Suprapubic skin (tissue), 4 donors: ENCODE data around the gene TMSB15A. TPM values are rescaled to one million over a fixed set of nuclear protein-coding genes. Genes with fewer than 3 reads are reported as not detected.

Source experiments
- DNase-seq, 2 donors: peaks; one replicate each; pipeline ENCODE4 v3.0.0-alpha.2; 2019; ENCODE audit warnings: low spot score in 2 of 2
- H3K27ac ChIP-seq: fragments of 200-600 bp; sonication (generic); one replicate; pipeline ENCODE4 v1.5.1; 2019
- H3K27me3 ChIP-seq: fragments of 200-600 bp; sonication (generic); one replicate; pipeline ENCODE4 v1.5.1; 2019
- H3K36me3 ChIP-seq: fragments of 200-600 bp; sonication (generic); one replicate; pipeline ENCODE4 v1.5.1; 2019
- H3K4me1 ChIP-seq: fragments of 200-600 bp; sonication (generic); one replicate; pipeline ENCODE4 v1.5.1; 2019
- H3K4me3 ChIP-seq: fragments of 200-600 bp; sonication (generic); one replicate; pipeline ENCODE4 v1.5.1; 2019; ENCODE audit warnings: mild to moderate bottlenecking
- H3K9me3 ChIP-seq: fragments of 200-600 bp; sonication (generic); one replicate; pipeline ENCODE4 v1.5.1; 2019
- EP300 ChIP-seq: sonication (generic); formaldehyde crosslinking; IDR thresholded peaks from one replicate; pipeline ENCODE4 v1.6.1; 2017; ENCODE audit warnings: antibody characterized with exemption
- POLR2A ChIP-seq, 2 donors: fragments of 450-650 bp; IDR thresholded peaks; one replicate each; pipeline ENCODE4 v1.6.1; 2017; ENCODE audit warnings: antibody characterized with exemption in 2 of 2, mild to moderate bottlenecking in 2 of 2, moderate library complexity in 2 of 2
- POLR2AphosphoS5 ChIP-seq, 3 donors: sonication (generic); formaldehyde crosslinking; IDR thresholded peaks; one replicate each; pipeline ENCODE4 v1.6.1; 2017; ENCODE audit warnings: antibody characterized with exemption in 3 of 3
- WGBS: methylation state at CpG from one replicate; pipeline ENCODE4 v1.1.5; 2018; 5-methylcytosine and 5-hydroxymethylcytosine counted together
- total RNA-seq, 4 donors: library from RNA; depleted of rRNA; stranded (reverse); fragments of >200 nt; gene quantifications; one replicate each; pipeline ENCODE4 v1.1.0, GENCODE V29; 2016
- TF ChIP-seq, protein P1 (sequence below), 2 donors: fragments of 200-600 bp in 1 of 2; fragments of 450-650 bp in 1 of 2; sonication (generic) in 1 of 2; IDR thresholded peaks; one replicate each; pipeline ENCODE4 v1.5.1; 2016 to 2019; ENCODE audit warnings: antibody characterized with exemption in 2 of 2, mild to moderate bottlenecking in 1 of 2, moderate library complexity in 1 of 2

The TMSB15A gene
- 1 to 10 TPM in 1 of 4 donors, not detected in 3; 2.4 TPM for total RNA-seq

DNA sequence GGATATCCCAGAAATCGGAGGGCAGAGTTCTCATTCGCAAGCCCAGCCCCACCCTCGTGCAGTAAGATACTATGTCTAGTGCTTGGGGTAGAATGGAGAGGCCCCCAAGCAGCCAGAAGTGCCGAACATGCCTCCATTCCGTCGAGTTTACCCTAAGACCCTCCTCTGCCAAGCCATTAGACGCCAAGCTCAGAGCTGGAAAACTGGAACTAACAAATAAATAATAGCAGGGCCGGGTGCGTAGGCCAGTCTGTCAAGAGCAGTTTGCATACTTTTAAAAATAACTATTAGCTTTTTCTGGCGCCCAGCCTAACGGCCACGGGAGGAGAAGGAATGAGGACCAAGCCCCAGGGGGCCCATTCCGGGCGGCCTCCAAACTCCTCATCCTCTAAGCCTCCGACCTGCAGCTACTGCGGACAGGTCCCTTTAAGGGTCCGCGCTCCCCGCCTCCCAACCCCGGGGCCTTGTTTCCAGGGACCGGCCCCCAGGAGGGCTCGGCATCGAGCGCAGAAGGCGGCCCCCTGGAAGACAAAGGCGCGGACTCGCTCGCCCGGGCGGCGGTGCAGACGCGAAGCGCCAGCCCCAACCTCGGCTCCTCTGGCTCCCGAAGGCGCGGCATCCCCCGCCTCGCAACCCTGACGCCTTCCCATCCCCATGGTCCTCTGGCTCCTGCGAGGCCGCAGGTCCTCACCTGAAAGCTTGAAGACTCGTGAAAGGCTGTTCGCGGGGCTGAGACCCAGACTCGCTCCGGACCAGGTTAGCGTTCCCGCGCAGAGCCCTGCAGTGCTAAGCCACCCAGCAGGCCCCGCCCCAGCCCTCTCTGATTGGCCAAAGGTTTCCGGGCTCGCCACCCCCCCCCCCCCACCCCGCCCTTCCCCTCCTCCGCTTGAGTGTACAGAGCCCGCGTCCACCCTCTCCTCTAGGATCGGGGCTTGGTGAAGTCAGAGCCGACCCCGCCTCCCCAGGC is at the start of gene TMSB15A:
TMSB15A (minus strand) TSS at position 765 of the 967 bp plus-strand sequence.
- H3K27me3 ChIP-seq: no peaks in the 10 kb centered on the region
- peaks cover 7% of the 10 kb centered on the region for H3K4me1 ChIP-seq
- peak; percentile 72 for DNase-seq
- WGBS: 40% methylated on average over 35 of the region's 62 CpGs
- H3K4me3 ChIP-seq: peak within 1 kb of the TSS; percentile 46
- H3K27ac ChIP-seq: no peak within 1 kb of the TSS
- no peaks in the 10 kb centered on the region for H3K36me3 ChIP-seq
- TF ChIP-seq POLR2AphosphoS5 (IDR thresholded peaks at IDR 0.05): no peak
- no peak for TF ChIP-seq EP300
- TF ChIP-seq, protein P1, sequence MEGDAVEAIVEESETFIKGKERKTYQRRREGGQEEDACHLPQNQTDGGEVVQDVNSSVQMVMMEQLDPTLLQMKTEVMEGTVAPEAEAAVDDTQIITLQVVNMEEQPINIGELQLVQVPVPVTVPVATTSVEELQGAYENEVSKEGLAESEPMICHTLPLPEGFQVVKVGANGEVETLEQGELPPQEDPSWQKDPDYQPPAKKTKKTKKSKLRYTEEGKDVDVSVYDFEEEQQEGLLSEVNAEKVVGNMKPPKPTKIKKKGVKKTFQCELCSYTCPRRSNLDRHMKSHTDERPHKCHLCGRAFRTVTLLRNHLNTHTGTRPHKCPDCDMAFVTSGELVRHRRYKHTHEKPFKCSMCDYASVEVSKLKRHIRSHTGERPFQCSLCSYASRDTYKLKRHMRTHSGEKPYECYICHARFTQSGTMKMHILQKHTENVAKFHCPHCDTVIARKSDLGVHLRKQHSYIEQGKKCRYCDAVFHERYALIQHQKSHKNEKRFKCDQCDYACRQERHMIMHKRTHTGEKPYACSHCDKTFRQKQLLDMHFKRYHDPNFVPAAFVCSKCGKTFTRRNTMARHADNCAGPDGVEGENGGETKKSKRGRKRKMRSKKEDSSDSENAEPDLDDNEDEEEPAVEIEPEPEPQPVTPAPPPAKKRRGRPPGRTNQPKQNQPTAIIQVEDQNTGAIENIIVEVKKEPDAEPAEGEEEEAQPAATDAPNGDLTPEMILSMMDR (IDR thresholded peaks at IDR 0.05): no peak
- TF ChIP-seq POLR2A (IDR thresholded peaks at IDR 0.05): no peak
- no peaks in the 10 kb centered on the region for H3K9me3 ChIP-seq

DNA sequence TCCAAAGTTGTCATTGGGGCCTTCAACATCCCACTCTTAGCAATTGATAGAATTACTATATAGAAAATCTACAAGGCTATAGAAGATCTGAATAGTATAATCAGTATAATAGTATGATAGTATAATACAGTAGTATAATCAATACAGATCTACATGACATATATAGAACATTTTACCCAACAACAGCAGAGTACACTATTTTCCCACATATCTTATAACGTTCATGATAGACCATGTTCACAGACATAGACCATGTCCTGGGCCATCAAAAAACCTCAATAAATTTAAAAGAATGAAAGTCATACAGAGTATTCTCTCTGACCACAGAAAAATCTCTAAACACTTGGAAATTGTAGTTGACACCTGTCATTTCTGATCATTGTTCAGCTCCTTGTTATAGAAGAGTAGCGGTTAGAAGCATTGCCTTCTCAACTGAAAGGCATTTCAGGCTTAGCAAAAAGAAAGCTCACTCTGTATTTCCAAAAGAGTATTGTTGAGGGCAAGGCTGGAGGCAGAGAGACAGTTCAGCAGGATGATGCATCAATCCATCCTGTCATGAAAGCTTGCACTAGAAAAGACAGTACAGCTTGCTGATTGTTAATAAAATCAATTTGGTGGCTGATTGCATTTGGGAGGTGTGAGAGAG is 44.0 kb upstream of the TMSB15A start:
- H3K4me1 ChIP-seq: no peaks in the 10 kb centered on the region
- H3K27me3 ChIP-seq: no peaks in the 10 kb centered on the region
- 71% methylated on average over 2 of the region's 2 CpGs for whole genome bisulfite sequencing
- H3K4me3 ChIP-seq: no peak overlapping the region
- H3K27ac ChIP-seq: no peak overlapping the region
- TF ChIP-seq POLR2A (IDR thresholded peaks at IDR 0.05): no peak
- TF ChIP-seq, protein P1 (IDR thresholded peaks at IDR 0.05): no peak
- no peak for TF ChIP-seq POLR2AphosphoS5 (IDR thresholded peaks at IDR 0.05)
- H3K36me3 ChIP-seq: no peaks in the 10 kb centered on the region
- no peak for DNase-seq
- no peaks in the 10 kb centered on the region for H3K9me3 ChIP-seq

DNA sequence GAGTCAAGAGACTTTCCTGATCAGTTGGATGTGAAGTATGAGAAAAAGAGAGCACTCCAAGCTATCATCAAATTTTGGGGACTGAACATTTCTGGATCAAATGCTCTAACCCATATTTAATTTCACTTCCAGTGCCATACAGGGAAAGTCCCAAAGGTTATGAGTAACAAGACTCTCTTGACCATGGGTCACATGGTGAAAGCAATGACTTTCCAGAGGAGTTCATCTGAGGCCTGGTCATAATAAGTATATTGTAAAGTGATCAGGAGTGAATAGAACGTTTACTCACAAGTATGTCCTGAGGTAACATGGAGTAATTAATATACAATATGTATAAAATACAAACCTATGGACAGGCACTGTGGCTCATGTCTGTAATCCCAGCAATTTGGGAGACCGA is 42.1 kb upstream of the TMSB15A start:
- Histone ChIP-seq H3K36me3 (no peaks in the 10 kb centered on the region), H3K4me3 (no peak overlapping the region), H3K9me3 (no peaks in the 10 kb centered on the region), H3K27me3 (no peaks in the 10 kb centered on the region), H3K27ac (no peak overlapping the region), H3K4me1 (no peaks in the 10 kb centered on the region)
- no peak for DNase-seq
- WGBS: 81% methylated on average over 2 of the region's 2 CpGs
- TF ChIP-seq EP300: no peak
- no peak for TF ChIP-seq POLR2A (IDR thresholded peaks at IDR 0.05)
- TF ChIP-seq, protein P1 (IDR thresholded peaks at IDR 0.05): no peak
- TF ChIP-seq POLR2AphosphoS5 (IDR thresholded peaks at IDR 0.05): no peak

GRCh38 chrX:102548231-102548630 is 31.7 kb upstream of the TMSB15A start:
- Histone ChIP-seq H3K4me3 (no peak overlapping the region), H3K9me3 (no peaks in the 10 kb centered on the region), H3K36me3 (no peaks in the 10 kb centered on the region), H3K27ac (no peak overlapping the region), H3K4me1 (no peaks in the 10 kb centered on the region), H3K27me3 (peaks cover 4% of the 10 kb centered on the region)
- DNase-seq: no peak
- no peak for TF ChIP-seq POLR2AphosphoS5 (IDR thresholded peaks at IDR 0.05)
- no peak for TF ChIP-seq EP300
- no peak for TF ChIP-seq POLR2A (IDR thresholded peaks at IDR 0.05)
- TF ChIP-seq, protein P1 (IDR thresholded peaks at IDR 0.05): no peak
- 96% methylated on average over 19 of the region's 23 CpGs for WGBS
